Upper lobe of right lung (tissue), 1 donor: ENCODE measurements around the gene TRAF2. TPM values are rescaled to one million over a fixed set of nuclear protein-coding genes. Genes with fewer than 3 reads are reported as not detected.

Experiments
- ATAC-seq: fragments of 200-7000 bp; cut with Tn5 transposase; one replicate; pipeline ENCODE4 v1.9.1; 2020; ENCODE audit warnings: mild to moderate bottlenecking, moderate library complexity
- DNase-seq: peaks from one replicate; pipeline ENCODE4 v3.0.0-alpha.2; 2020
- H3K27ac ChIP-seq: fragments of 200-600 bp; one replicate; pipeline ENCODE4 v1.8.0; 2022
- H3K27me3 ChIP-seq: fragments of 200-600 bp; one replicate; pipeline ENCODE4 v1.8.0; 2022; ENCODE audit warnings: mild to moderate bottlenecking
- H3K36me3 ChIP-seq: fragments of 200-600 bp; one replicate; pipeline ENCODE4 v1.8.0; 2022
- H3K4me1 ChIP-seq: fragments of 200-600 bp; one replicate; pipeline ENCODE4 v1.8.0; 2022
- H3K4me3 ChIP-seq: fragments of 200-600 bp; one replicate; pipeline ENCODE4 v1.8.0; 2022; ENCODE audit warnings: mild to moderate bottlenecking
- H3K9me3 ChIP-seq: fragments of 200-600 bp; one replicate; pipeline ENCODE4 v1.8.0; 2022
- CTCF ChIP-seq: fragments of 200-600 bp; IDR thresholded peaks from one replicate; pipeline ENCODE4 v1.8.0; 2022; ENCODE audit warnings: antibody characterized with exemption
- intact Hi-C: fragments of 100-400 bp; cut with DNase I; formaldehyde crosslinking; loops from one replicate; pipeline ENCODE4 v1.11.0; 2022
- total RNA-seq: library from RNA; stranded (reverse); fragmentation: NEBNext Ultra II Directional; extraction: Animal tissue kit (Norgen Biotek cat#: 25700); gene quantifications from one replicate; pipeline ENCODE4 v1.2.1, GENCODE V29; 2021
- donor health status: DM: no; HTN: yes; CAD: no; lungs with severe emphysema.

The TRAF2 gene
- total RNA-seq, 1 donor from 2014 or later: 14.8 TPM

DNA sequence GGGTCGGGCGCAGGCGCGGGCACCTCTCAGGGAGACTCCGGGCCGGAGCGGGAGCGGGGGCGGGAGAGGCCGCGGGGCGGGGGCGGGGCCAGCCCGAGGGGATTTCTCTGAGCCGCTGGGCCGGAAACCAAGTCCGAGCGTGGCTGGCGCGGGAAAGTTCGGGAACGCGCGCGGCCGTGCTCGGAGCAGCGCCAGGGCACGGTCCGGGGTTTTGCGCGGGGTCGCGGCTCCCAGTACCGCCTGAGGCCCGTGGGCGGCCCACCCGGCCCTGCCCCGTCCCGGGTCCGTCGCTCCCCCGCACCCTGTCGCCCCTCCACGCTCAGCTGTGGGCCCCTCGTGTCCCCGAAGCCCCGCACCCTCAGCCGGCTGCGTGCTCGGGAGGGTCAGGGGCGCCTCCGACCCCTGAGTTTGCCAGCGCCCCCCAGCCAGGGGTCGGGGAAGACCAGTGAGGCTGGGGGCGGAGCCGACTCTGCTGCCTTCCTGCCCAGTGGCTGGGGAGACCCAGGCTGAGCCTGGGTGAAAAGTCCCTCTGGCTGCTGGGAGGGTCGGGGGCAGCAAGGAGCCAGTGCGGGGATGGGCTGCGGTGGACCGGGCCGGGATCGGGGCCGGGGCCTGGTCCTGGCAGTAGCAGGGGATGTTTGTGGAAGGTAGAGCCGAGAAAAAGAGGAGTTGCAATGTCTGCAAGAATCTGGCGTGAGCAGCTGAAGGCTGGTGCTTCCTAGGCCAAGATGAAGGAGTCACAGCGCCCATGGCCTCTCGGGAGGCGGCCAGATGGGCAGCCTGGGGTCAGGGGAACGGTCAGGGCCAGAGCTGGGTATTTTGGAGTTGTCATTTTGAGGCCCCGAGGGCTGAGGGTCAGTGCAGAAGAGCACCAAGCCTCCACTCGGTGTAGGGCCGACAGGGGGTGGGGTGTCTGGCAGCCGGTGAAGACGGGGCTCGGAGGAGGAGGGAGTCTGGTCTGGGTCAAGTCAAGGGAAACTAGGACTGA lies 588 bp downstream of the TRAF2 start:
- peak; percentile 71 for DNase-seq
- Histone ChIP-seq H3K9me3 (no peaks in the 10 kb centered on the region), H3K36me3 (no peaks in the 10 kb centered on the region), H3K4me3 (peak overlapping the region; percentile 92), H3K27me3 (no peaks in the 10 kb centered on the region), H3K27ac (peak overlapping the region; percentile 81), H3K4me1 (peaks cover 26% of the 10 kb centered on the region)
- no peak for TF ChIP-seq CTCF
- peak; percentile 46 for ATAC-seq
- intact Hi-C loops: no loop called here

DNA sequence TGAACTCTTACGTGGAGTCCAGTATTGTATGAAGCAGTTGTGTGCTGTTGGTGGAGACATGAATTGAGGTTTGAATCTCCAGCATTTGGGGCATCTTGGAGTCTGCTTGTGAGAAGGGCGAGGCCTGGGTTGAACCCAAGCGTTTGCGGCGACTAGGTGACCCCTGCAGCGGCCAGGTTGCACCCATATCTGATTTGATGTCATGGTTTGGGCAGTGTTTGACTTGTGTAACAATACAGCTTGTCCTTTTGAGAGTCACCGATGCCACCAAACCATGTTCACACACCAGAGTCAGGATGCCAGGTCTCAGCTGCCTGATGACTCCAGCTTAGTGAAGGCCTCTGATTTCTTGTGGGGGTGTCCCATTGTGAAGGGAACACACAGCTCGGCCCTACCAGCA lies 2.1 kb downstream of the TRAF2 start:
- ATAC-seq (no peak), DNase-seq (no peak)
- Histone ChIP-seq H3K4me3 (no peak overlapping the region), H3K4me1 (peaks cover 13% of the 10 kb centered on the region), H3K9me3 (no peaks in the 10 kb centered on the region), H3K27me3 (no peaks in the 10 kb centered on the region), H3K27ac (no peak overlapping the region), H3K36me3 (no peaks in the 10 kb centered on the region)
- intact Hi-C loops: no loop called here
- TF ChIP-seq CTCF: no peak

- no peak for DNase-seq
- H3K4me3 ChIP-seq: no peak overlapping the region
- TF ChIP-seq CTCF: no peak
- intact Hi-C loops: no loop called here
- peaks cover 13% of the 10 kb centered on the region for H3K4me1 ChIP-seq
- H3K36me3 ChIP-seq: no peaks in the 10 kb centered on the region
- H3K9me3 ChIP-seq: no peaks in the 10 kb centered on the region
- no peak for ATAC-seq
- H3K27ac ChIP-seq: no peak overlapping the region
- no peaks in the 10 kb centered on the region for H3K27me3 ChIP-seq
These were observed 3.5 kb downstream of the TRAF2 start for GRCh38 chr9:136889858-136890257.

- H3K4me3 ChIP-seq: no peak overlapping the region
- peaks cover 10% of the 10 kb centered on the region for H3K4me1 ChIP-seq
- H3K9me3 ChIP-seq: no peaks in the 10 kb centered on the region
- no peak for TF ChIP-seq CTCF
- intact Hi-C loops: no loop called here
- H3K36me3 ChIP-seq: no peaks in the 10 kb centered on the region
- ATAC-seq (no peak), DNase-seq (no peak)
- no peak overlapping the region for H3K27ac ChIP-seq
- no peaks in the 10 kb centered on the region for H3K27me3 ChIP-seq
These were observed 4.3 kb downstream of the TRAF2 start for GRCh38 chr9:136890661-136891060.

- no peak overlapping the region for H3K4me3 ChIP-seq
- DNase-seq (no peak), ATAC-seq (no peak)
- H3K9me3 ChIP-seq: no peaks in the 10 kb centered on the region
- peaks cover 7% of the 10 kb centered on the region for H3K4me1 ChIP-seq
- H3K36me3 ChIP-seq: peaks cover 21% of the 10 kb centered on the region
- no peak for TF ChIP-seq CTCF
- H3K27ac ChIP-seq: no peak overlapping the region
- intact Hi-C loops: no loop called here
- H3K27me3 ChIP-seq: no peaks in the 10 kb centered on the region
These were observed 9.7 kb downstream of the TRAF2 start for GRCh38 chr9:136896027-136896426.
